T-helper 22 cell (primary cell): ENCODE measurements around the gene DHRS9.

Source experiments
- DNase-seq: peaks from one replicate; pipeline ENCODE4 v3.0.0-alpha.2; 2020; ENCODE audit warnings: low read depth

The DHRS9 gene

DNA sequence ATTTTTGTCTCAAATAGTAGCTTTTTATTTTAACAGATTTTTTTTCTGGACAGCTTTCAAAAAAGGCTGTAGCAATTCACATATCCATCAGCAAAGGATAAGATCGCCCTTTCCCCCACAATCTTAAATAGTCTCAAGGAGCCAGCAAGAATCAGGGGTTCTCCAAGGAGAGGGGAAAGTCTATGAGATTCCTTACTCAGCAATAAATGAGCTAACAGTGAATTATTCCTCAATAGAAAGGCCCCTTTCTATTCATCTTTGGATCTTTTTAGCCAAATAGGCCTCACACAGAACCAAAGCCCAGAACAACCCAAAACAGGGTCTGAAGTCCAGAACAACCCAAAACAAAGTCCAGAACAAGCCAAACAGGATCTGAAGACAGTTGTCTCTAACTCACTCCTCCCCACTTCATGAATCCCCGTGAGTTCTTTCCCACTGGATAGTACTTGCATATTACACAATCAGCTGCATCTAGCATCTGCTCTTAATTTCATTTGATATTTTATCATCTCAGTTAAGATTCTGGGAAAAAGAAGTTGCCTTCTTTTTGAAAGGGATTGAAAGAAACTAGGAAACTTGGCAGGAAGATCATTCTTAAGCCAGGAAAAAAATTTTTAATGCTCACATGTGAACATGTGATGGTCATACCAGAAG lies 3.4 kb upstream of the DHRS9 start:
- no peak for DNase-seq

DNA sequence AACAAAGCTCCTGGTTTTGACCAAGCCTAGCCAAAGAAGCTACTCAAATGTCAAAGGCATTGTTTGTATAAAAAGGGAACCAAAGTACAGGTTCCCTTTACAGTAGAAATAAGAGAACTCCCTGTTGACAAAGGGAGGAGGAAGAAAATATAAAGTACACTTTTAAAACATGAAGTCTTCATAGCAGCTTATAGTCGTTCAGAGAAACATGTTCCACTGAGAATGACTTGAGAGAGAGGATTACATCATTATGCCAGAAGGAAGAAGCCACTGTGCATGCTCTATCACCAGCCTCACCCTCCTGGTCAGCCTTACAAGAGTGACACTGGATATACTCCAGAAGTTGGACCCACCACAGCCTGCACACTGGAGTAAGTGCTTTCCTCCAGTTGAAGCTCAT lies 2.5 kb upstream of the DHRS9 start:
- DNase-seq, result no peak

- no peak for DNase-seq
These were observed 470 bp downstream of the DHRS9 start for GRCh38 chr2:169069833-169070232.

DNA sequence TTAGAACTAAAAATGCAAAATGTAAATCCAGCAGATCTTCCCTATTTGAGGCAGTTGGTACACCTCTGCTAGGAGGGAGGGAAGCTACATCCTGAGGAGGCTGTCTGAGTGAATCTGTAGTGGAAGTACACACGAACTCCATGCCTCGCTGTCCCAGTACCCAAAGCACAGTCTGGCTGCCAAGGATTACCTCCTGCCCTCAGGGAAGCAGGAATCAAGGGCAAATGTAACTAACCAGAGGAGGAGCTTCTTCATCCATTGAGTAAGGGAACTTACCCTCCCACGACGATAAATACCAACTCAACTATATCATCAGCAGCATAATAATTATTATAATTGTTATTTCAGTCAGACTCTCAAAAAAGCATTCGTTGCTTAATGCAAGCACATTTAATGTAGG lies 2.1 kb downstream of the DHRS9 start:
- no peak for DNase-seq

DNA sequence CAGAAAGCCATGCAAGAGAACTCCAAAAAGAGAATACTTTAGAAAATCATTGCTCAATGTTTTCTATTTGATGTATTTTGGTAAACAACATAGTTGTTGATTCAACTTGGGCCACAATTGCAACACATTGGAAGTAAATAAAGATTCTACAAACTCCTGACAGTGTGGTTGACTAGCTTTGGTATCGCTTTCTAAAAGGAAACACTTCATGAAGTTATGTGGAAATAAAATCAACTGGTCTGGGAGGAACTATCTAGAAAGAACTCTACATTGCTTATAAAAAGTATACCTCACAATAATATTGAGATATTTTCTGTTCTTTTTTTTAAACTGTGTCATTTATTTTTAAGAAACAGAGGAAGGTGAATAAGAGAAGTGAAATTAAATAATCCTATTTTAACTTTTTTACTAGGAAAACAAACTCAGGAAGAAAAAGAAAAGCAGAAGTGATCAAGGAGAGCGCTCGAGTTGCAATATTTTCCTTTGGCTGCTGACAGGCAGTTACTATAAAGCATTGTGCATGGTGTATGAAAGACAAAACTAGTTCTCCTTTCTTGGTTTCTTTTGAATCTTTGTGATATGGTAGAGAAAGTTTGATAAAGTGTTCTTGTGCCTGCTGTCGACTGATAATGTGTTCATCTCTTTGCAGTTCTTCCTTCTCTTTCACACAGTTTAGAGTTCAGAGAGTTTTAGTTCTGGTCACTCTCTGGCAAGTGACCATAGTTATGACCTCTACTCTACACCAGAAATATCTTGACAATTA lies 3.0 kb downstream of the DHRS9 start:
- no peak for DNase-seq

GRCh38 chr2:169073211-169073962 lies 4.0 kb downstream of the DHRS9 start:
- no peak for DNase-seq

GRCh38 chr2:169073963-169074751 lies 4.8 kb downstream of the DHRS9 start:
- DNase-seq, result no peak

- DNase-seq, result no peak
These were observed 8.4 kb downstream of the DHRS9 start for GRCh38 chr2:169077674-169078240.

GRCh38 chr2:169080250-169081069 lies 11.1 kb downstream of the DHRS9 start:
- DNase-seq, result no peak

- DNase-seq, result no peak
These were observed 12.2 kb downstream of the DHRS9 start for GRCh38 chr2:169081551-169081950.

DNA sequence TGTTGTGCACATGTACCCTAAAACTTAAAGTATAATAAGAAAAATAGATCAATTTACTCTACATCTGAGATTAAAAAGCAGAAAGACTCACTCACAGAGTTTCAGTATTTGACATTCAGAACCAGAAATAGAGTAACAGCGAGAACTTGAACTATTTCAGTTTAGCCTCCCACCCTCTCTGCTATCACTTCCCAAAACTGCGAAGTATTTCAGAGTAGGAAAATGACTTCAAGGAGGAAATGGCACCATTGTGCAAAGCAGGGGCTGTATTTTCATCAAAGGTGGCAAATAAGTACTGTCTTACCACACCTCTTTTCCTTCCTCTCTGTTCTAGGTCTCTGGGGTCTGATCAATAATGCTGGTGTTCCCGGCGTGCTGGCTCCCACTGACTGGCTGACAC lies 13.6 kb downstream of the DHRS9 start:
- no peak for DNase-seq

GRCh38 chr2:169086893-169087467 lies 17.6 kb downstream of the DHRS9 start:
- no peak for DNase-seq

DNA sequence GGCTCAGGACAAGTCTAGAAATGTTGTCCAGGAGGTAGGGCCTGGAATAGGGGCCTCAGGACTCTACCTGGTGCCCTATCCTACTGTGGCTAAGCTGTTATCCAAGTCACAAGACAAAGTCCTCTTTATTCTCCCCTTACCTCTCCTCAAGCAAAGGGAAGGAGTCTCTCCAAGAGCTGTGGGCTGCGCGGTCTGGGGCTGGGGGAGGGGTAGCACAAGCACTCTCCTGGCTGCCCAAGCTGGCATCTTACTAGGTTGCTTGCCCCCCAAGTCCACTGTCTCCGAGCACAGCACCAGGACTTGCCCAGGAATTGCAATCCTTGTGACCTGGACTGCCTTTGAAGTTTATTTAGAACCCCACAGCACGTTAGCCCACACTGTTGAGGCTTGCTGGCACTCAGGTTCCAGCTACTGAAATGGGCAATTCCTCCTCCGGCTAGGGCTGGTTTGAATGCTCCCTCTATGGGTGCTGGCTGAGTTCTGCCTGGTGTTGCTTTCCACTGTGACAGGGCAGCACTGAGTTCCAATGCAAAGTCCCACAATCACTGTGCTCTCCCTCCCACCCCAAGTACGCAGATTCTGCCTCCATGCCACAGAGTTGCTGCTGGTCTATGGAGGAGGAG lies 18.5 kb downstream of the DHRS9 start:
- DNase-seq, result no peak

DNA sequence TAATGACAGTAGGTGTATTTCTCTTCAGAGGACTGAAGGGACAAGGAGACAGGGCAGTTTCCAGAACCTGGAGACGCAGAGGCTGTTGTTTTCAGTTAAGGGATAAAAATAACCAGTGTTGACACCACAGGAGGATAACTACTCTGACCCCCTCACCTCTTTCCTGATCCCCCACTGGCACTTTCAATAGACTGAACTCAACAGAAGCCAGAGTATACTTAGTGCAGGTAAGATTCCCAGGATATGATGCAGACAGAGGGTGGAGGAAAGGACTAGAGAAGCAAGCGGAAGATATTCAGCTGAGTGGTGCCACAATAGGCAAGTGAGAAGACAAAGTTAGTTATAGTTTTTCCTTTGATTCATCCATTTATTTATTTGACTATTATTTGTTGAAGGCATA lies 19.8 kb downstream of the DHRS9 start:
- no peak for DNase-seq

DNA sequence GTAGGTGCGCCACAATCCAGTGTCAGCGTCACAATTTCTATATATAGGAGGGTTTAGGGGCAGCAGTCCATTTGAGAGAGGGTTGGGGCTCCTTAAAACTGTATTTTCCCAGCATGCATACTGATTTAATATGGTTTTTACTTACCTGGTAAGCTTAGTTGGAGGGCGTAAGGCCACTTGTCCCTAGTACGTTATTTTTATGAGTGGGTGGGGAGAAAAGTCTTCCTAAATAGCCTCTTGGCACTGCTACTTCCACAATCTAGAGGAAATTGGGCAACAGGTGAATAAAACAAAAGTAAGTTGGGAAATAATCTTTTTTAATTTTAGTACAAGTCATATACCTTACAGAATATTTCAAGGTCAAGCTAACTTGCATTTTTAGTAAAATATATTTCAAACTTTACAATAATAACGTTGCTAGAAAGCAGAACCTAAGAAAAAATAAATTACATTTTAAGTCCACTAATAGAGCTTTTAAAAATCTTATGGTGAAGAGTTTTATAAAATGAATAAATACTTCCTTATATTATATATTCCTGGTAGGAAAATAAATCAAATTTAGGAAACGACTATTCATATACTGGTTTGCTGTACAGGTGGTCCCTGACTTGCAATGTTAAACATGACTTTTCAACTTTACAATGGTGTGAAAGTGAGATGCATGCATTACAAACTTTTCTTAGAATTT lies 20.9 kb downstream of the DHRS9 start:
- no peak for DNase-seq

DNA sequence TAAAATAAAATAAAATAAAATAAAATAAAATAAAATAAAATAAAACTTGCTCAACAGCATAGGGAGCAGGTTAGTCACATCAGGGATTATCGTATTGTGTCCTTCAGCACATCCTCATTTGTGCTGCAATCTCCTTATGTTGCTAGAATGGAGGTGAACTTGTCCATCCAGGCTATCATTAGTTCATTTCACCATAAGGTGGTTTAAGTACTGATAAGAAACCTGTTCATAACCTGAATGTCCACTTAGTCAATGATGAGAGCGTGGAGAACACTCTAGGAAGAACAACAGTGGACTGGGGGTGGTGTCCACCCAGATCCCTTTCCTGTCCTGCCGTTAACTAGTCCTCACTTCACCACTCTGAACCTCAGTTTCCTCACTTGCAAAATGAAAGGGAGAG lies 21.9 kb downstream of the DHRS9 start:
- no peak for DNase-seq

DNA sequence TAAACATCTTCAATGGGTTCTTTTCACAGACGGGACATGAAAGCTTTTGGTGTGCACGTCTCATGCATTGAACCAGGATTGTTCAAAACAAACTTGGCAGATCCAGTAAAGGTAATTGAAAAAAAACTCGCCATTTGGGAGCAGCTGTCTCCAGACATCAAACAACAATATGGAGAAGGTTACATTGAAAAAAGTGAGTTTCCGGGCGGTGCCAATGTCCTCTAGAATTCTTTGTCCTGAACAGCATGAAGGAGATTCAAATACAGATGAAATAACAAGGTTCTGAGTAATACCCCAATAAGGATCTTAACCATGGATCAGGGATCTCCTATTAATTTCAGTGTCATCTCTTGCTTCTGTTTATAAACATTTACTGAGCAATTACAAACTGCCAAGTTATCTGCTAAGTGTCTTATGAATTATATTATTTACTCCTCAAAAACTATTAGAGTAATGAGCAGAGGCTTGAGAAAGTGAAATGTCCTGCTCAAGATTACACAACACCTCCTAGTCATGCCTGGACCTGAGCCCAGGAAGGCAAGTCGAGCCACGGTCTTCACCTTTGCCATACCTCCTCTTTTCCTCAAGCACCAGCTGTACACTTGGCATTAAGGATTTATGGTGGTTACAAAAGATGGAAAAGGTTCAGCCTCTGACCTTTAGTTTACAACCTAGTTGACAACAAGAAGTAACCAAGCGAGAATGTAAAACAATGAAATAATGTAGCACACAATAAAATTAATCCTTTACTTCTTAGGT lies 22.6 kb downstream of the DHRS9 start:
- no peak for DNase-seq

DNA sequence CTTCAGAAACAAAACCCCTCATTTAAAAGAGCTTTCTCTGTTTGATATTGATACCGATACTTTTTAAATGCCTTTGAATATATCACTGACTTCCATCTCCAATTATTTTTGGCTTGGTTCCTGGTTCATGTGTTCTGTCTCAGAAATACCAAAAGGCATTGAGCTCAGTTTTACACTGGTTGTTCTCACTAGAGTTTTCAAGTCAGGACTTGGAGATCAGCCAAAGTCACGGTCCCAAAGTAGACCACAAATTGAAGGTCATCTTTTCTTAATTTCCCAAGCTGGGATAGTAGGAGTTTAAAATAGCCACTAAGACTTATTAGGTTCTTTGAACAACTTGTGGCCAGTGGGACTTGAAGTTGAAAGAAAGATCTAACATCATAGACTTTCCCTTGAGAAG lies 24.2 kb downstream of the DHRS9 start:
- no peak for DNase-seq

DNA sequence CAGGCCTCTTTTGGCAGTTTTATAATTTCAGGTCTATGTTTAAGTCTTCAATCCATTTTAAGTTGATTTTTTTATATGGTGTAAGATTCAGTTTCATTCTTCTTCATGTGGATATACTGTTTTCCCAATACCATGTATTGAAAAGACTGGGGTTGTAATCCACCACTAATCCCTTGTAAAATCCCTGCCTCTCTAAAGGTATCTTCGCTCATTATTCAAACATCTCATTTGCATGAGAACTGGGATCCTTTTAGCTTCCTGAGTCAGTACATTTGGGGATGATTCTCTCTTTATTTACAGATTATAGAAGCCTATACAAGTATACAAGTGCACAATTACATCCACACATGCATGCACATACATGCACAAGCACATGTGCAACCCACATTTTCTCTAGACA lies 25.3 kb downstream of the DHRS9 start:
- DNase-seq, result no peak
